Body of pancreas (tissue), 4 donors: ENCODE measurements around the gene CGNL1.

Experiments
- POLR2A ChIP-seq, 3 donors: fragments of 450-650 bp; IDR thresholded peaks; one replicate each; pipeline ENCODE4 v1.6.1; 2016; ENCODE audit warnings: antibody characterized with exemption in 3 of 3, mild to moderate bottlenecking in 2 of 3
- TF ChIP-seq, protein P1 (sequence below), 7 experiments: fragments of 450-650 bp in 4 of 7; fragments of 200-600 bp in 3 of 7; sonication (generic) in 3 of 7; IDR thresholded peaks; one replicate each; pipeline ENCODE4 v1.5.1; 2016 to 2019; ENCODE audit warnings: antibody characterized with exemption in 7 of 7

DNA sequence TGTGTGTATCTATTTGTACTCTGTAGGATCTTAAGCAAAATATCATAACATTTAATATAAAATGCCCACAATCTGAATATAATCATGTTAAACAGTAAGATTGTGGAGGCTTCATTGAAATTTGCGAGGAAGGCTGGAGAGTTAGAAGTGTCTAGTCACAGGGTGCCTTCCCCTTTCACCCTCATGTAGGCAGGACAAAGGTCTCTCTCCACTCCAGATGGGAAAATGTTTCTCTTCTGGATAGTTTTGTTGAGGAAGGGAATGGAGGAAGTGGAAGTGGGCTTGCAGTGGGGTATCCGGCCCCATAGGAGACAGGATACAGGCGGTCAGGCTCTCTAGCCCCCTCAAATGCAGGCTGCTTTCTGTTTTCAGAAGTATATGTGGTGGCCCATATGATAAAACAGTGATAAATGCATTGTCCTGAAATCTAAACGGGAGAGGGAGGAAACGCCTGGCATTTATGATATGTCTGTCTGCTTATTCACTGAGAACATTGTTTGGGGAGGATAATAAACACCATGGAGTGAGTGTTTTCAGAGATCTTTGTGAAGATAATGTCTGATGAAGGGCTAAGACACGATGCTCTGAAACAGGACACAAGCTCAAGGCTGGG is 202.1 kb downstream of the CGNL1 start:
- TF ChIP-seq, protein P1, sequence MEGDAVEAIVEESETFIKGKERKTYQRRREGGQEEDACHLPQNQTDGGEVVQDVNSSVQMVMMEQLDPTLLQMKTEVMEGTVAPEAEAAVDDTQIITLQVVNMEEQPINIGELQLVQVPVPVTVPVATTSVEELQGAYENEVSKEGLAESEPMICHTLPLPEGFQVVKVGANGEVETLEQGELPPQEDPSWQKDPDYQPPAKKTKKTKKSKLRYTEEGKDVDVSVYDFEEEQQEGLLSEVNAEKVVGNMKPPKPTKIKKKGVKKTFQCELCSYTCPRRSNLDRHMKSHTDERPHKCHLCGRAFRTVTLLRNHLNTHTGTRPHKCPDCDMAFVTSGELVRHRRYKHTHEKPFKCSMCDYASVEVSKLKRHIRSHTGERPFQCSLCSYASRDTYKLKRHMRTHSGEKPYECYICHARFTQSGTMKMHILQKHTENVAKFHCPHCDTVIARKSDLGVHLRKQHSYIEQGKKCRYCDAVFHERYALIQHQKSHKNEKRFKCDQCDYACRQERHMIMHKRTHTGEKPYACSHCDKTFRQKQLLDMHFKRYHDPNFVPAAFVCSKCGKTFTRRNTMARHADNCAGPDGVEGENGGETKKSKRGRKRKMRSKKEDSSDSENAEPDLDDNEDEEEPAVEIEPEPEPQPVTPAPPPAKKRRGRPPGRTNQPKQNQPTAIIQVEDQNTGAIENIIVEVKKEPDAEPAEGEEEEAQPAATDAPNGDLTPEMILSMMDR (IDR thresholded peaks at IDR 0.05): no peak
- no peak for TF ChIP-seq POLR2A (IDR thresholded peaks at IDR 0.05)
